Measurements from ENCODE around the gene THAP8. TPM values are rescaled to one million over a fixed set of nuclear protein-coding genes. Genes with fewer than 3 reads are reported as not detected.

The THAP8 gene
- total RNA-seq, 1 donor from 2014 or later, result 6.0 TPM

GRCh38 chr19:36008336-36008978, 45.6 kb downstream of the THAP8 start, which contains the start of gene SYNE4:
Gene SYNE4 (minus strand): TSS chr19:36008813. CDS start chr19:36008681, 132 bp downstream.
- no peaks in the 10 kb centered on the region for H3K36me3 ChIP-seq (ENCODE audit: insufficient read depth, low read length)
- H3K27ac Mint-ChIP-seq (ENCODE audit: unreplicated experiment), result peak within 1 kb of the TSS; percentile 47
- H3K4me2 ChIP-seq (ENCODE audit: low read length), result peak within 1 kb of the TSS; percentile 86
- TF ChIP-seq CTCF (IDR thresholded peaks at IDR 0.05; ENCODE audit: insufficient read depth, low read depth, low read length), result no peak
- no peak for TF ChIP-seq EZH2 (IDR thresholded peaks at IDR 0.05; ENCODE audit: insufficient read depth, low read length)
- peaks cover 10% of the 10 kb centered on the region for H3K36me3 Mint-ChIP-seq (ENCODE audit: low read depth, unreplicated experiment)
- no peaks in the 10 kb centered on the region for H3K9me3 ChIP-seq (ENCODE audit: insufficient read depth, low read depth, low read length)
- no peaks in the 10 kb centered on the region for H3K4me1 Mint-ChIP-seq (ENCODE audit: low read depth, unreplicated experiment)
- no peak within 1 kb of the TSS for H3K27ac ChIP-seq (ENCODE audit: low read depth, low read length)
- FAIRE-seq, result no peak
- H4K20me1 ChIP-seq (ENCODE audit: insufficient read depth, low read length), result no peaks in the 10 kb centered on the region
- peak within 1 kb of the TSS; percentile 59 for H3K9ac ChIP-seq (ENCODE audit: low read length)
- peak within 1 kb of the TSS; percentile 73 for H3K4me3 Mint-ChIP-seq (ENCODE audit: unreplicated experiment)
- H3K4me3 ChIP-seq (ENCODE audit: insufficient read depth, low read depth, low read length), result peak within 1 kb of the TSS; percentile 39
- DNase-seq (ENCODE audit: low read depth), result no peak
- no peak within 1 kb of the TSS for H2AFZ ChIP-seq (ENCODE audit: low read depth, low read length)
- H3K79me2 ChIP-seq (ENCODE audit: insufficient read depth, low read length), result peaks cover 5% of the 10 kb centered on the region
- no peaks in the 10 kb centered on the region for H3K9me3 Mint-ChIP-seq (ENCODE audit: unreplicated experiment)
- H3K27me3 ChIP-seq (ENCODE audit: insufficient read depth, low read length), result no peaks in the 10 kb centered on the region
- peaks cover 8% of the 10 kb centered on the region for H3K27me3 Mint-ChIP-seq (ENCODE audit: low read depth, unreplicated experiment)
- H3K4me1 ChIP-seq (ENCODE audit: insufficient read depth, low read length), result peaks cover 11% of the 10 kb centered on the region

- Histone ChIP-seq H3K4me2 (ENCODE audit: low read length) (no peak overlapping the region), H3K36me3 (ENCODE audit: insufficient read depth, low read length) (no peaks in the 10 kb centered on the region), H3K9ac (ENCODE audit: low read length) (no peak overlapping the region), H3K4me1 (ENCODE audit: insufficient read depth, low read length) (peaks cover 7% of the 10 kb centered on the region), H3K27ac (ENCODE audit: low read depth, low read length) (no peak overlapping the region), H4K20me1 (ENCODE audit: insufficient read depth, low read length) (no peaks in the 10 kb centered on the region), H2AFZ (ENCODE audit: low read depth, low read length) (no peak overlapping the region), H3K27me3 (ENCODE audit: insufficient read depth, low read length) (no peaks in the 10 kb centered on the region), H3K79me2 (ENCODE audit: insufficient read depth, low read length) (no peaks in the 10 kb centered on the region), H3K4me3 (ENCODE audit: insufficient read depth, low read depth, low read length) (no peak overlapping the region), H3K9me3 (ENCODE audit: insufficient read depth, low read depth, low read length) (no peaks in the 10 kb centered on the region)
- peaks cover 3% of the 10 kb centered on the region for H3K9me3 Mint-ChIP-seq (ENCODE audit: unreplicated experiment)
- no peaks in the 10 kb centered on the region for H3K4me1 Mint-ChIP-seq (ENCODE audit: low read depth, unreplicated experiment)
- no peak overlapping the region for H3K4me3 Mint-ChIP-seq (ENCODE audit: unreplicated experiment)
- TF ChIP-seq EZH2 (IDR thresholded peaks at IDR 0.05; ENCODE audit: insufficient read depth, low read length), result no peak
- no peak for TF ChIP-seq CTCF (IDR thresholded peaks at IDR 0.05; ENCODE audit: insufficient read depth, low read depth, low read length)
- H3K27me3 Mint-ChIP-seq (ENCODE audit: low read depth, unreplicated experiment), result peaks cover 8% of the 10 kb centered on the region
- FAIRE-seq, result no peak
- DNase-seq (ENCODE audit: low read depth), result no peak
- H3K27ac Mint-ChIP-seq (ENCODE audit: unreplicated experiment), result no peak overlapping the region
- peaks cover 10% of the 10 kb centered on the region for H3K36me3 Mint-ChIP-seq (ENCODE audit: low read depth, unreplicated experiment)
These were observed 47.1 kb downstream of the THAP8 start for GRCh38 chr19:36006955-36007354.

- no peak for FAIRE-seq
- Histone ChIP-seq H3K9me3 (ENCODE audit: insufficient read depth, low read depth, low read length) (no peaks in the 10 kb centered on the region), H3K36me3 (ENCODE audit: insufficient read depth, low read length) (no peaks in the 10 kb centered on the region), H3K4me1 (ENCODE audit: insufficient read depth, low read length) (no peaks in the 10 kb centered on the region), H3K4me2 (ENCODE audit: low read length) (no peak overlapping the region), H3K27ac (ENCODE audit: low read depth, low read length) (no peak overlapping the region), H3K27me3 (ENCODE audit: insufficient read depth, low read length) (no peaks in the 10 kb centered on the region), H3K9ac (ENCODE audit: low read length) (no peak overlapping the region), H3K4me3 (ENCODE audit: insufficient read depth, low read depth, low read length) (no peak overlapping the region), H2AFZ (ENCODE audit: low read depth, low read length) (no peak overlapping the region), H4K20me1 (ENCODE audit: insufficient read depth, low read length) (peaks cover 16% of the 10 kb centered on the region), H3K79me2 (ENCODE audit: insufficient read depth, low read length) (no peaks in the 10 kb centered on the region)
- Mint-ChIP-seq H3K4me3 (ENCODE audit: unreplicated experiment) (no peak overlapping the region), H3K9me3 (ENCODE audit: unreplicated experiment) (peaks cover 3% of the 10 kb centered on the region), H3K4me1 (ENCODE audit: low read depth, unreplicated experiment) (no peaks in the 10 kb centered on the region), H3K27ac (ENCODE audit: unreplicated experiment) (peak overlapping the region; percentile 3), H3K27me3 (ENCODE audit: low read depth, unreplicated experiment) (no peaks in the 10 kb centered on the region), H3K36me3 (ENCODE audit: low read depth, unreplicated experiment) (no peaks in the 10 kb centered on the region)
- no peak for TF ChIP-seq EZH2 (IDR thresholded peaks at IDR 0.05; ENCODE audit: insufficient read depth, low read length)
- TF ChIP-seq CTCF (IDR thresholded peaks at IDR 0.05; ENCODE audit: insufficient read depth, low read depth, low read length), result no peak
- DNase-seq (ENCODE audit: low read depth), result no peak
These were observed 50.8 kb downstream of the THAP8 start for GRCh38 chr19:36003284-36003683.

Data from astrocyte (in vitro differentiated cells and primary cell).